ENCODE data around the gene KAT2B.

The KAT2B gene

GRCh38 chr3:20066850-20067617, 26.8 kb downstream of the KAT2B start:
- DNase-seq: no peak

GRCh38 chr3:20068512-20069177, 28.4 kb downstream of the KAT2B start:
- no peak for DNase-seq

- no peak for DNase-seq
These were observed 28.9 kb downstream of the KAT2B start for GRCh38 chr3:20069178-20069532.

- DNase-seq: no peak
These were observed 30.9 kb downstream of the KAT2B start for GRCh38 chr3:20071175-20071574.

GRCh38 chr3:20072422-20072821, 32.2 kb downstream of the KAT2B start:
- DNase-seq: no peak

GRCh38 chr3:20073068-20073467, 32.8 kb downstream of the KAT2B start:
- no peak for DNase-seq

- no peak for DNase-seq
These were observed 33.4 kb downstream of the KAT2B start for GRCh38 chr3:20073683-20074082.

GRCh38 chr3:20074226-20075063, 34.2 kb downstream of the KAT2B start:
- no peak for DNase-seq

GRCh38 chr3:20075197-20075596, 35.0 kb downstream of the KAT2B start:
- no peak for DNase-seq

- DNase-seq: no peak
These were observed 36.2 kb downstream of the KAT2B start for GRCh38 chr3:20076296-20076997.

- no peak for DNase-seq
These were observed 36.8 kb downstream of the KAT2B start for GRCh38 chr3:20077068-20077467.

GRCh38 chr3:20078194-20078714, 38.0 kb downstream of the KAT2B start:
- no peak for DNase-seq

GRCh38 chr3:20079621-20080020, 39.4 kb downstream of the KAT2B start:
- DNase-seq: no peak

- DNase-seq: peak; percentile 61
These were observed 40.8 kb downstream of the KAT2B start for GRCh38 chr3:20080956-20081554.

- no peak for DNase-seq
These were observed 43.0 kb downstream of the KAT2B start for GRCh38 chr3:20083253-20083652.

GRCh38 chr3:20083953-20084352, 43.7 kb downstream of the KAT2B start:
- no peak for DNase-seq

- DNase-seq: no peak
These were observed 51.2 kb downstream of the KAT2B start for GRCh38 chr3:20091331-20092047.

- DNase-seq: no peak
These were observed 55.2 kb downstream of the KAT2B start for GRCh38 chr3:20095470-20095869.

GRCh38 chr3:20096135-20096685, 56.0 kb downstream of the KAT2B start:
- DNase-seq: no peak

GRCh38 chr3:20097015-20097414, 56.8 kb downstream of the KAT2B start:
- no peak for DNase-seq

GRCh38 chr3:20099060-20099459, 58.8 kb downstream of the KAT2B start:
- DNase-seq: no peak
